Activated CD4-positive, alpha-beta T cell treated with anti-CD3 and anti-CD28 coated beads, Interleukin-2, amount 50 U/mL, for 1 hour (primary cell): ENCODE results near the gene FXR2.
A peak's percentile ranks its signal among the peaks of the same experiment; 100 is the strongest.

Experiments used
- DNase-seq: peaks from one replicate; pipeline ENCODE4 v3.0.0-alpha.2; 2020

The FXR2 gene

DNA sequence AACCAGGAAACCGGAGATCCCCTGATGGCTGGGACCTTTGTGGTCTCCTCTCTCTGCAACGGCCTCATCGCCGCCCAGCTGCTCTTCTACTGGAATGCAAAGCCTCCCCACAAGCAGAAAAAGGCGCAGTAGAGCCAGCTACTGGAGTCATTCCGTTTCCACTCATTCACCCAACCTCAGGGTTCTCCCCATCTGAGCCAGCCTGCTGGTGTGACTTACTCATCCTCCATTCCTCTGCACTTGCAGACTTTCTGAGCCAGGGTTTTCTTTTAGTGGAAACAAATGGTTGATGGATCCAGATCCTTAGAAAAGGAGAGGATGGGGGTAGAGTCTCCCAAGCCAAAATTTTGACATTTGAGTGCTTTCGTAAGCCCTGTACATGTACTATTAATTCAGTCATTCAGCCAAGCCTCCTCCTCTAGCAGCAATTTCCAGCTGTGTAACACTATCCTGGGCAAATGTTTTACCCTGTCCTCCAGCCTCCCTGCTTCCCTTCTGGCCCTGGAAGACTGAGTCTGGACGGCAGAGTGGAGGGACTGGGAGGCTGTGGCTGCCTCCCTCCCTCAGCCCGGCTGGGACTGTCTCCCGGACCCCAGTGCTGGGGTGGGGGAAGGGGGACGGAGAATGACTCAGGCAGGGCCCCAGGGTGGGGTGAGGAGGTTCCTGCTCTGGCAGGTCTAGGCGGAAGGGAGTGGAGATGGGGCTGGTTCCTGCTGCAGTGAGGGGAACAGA, 27.1 kb downstream of the FXR2 start:
- no peak for DNase-seq

DNA sequence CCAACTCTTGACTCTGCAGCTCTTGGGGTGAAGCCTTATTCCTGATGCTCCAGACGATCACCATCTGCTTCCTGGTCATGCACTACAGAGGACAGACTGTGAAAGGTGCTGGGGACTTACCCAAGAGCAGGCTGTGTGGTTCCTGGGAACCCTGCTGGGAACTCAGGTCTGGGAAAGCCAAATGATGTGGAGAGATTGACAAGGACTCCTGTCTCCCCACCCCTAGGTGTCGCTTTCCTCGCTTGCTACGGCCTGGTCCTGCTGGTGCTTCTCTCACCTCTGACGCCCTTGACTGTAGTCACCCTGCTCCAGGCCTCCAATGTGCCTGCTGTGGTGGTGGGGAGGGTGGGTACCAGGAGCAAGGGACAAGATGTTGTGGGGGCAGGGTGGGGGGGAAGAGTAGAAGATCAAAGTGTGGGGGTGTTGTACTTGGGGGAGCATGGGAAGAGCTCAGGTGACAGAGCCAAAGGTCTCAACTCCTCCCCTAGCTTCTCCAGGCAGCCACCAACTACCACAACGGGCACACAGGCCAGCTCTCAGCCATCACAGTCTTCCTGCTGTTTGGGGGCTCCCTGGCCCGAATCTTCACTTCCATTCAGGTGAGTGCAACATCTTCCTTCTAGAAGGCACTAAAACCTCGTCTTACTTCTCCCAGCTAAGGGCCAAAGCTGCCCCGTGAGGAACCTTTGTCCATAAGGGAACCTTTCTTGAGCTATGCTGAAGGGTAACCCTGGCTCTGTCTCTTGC, 27.9 kb downstream of the FXR2 start:
- no peak for DNase-seq

GRCh38 chr17:7583253-7584109, 31.2 kb downstream of the FXR2 start, which contains the start of gene MPDU1:
TSS of gene MPDU1 (plus strand) at chr17:7583852. CDS start at chr17:7583863, 11 bp downstream.
- DNase-seq, result peak; percentile 92

- DNase-seq, result no peak
Measured at GRCh38 chr17:7582396-7583252, 32.1 kb downstream of the FXR2 start.

GRCh38 chr17:7580604-7581575, 33.8 kb downstream of the FXR2 start:
- no peak for DNase-seq

- DNase-seq, result no peak
Measured at GRCh38 chr17:7579834-7580603, 34.7 kb downstream of the FXR2 start.

DNA sequence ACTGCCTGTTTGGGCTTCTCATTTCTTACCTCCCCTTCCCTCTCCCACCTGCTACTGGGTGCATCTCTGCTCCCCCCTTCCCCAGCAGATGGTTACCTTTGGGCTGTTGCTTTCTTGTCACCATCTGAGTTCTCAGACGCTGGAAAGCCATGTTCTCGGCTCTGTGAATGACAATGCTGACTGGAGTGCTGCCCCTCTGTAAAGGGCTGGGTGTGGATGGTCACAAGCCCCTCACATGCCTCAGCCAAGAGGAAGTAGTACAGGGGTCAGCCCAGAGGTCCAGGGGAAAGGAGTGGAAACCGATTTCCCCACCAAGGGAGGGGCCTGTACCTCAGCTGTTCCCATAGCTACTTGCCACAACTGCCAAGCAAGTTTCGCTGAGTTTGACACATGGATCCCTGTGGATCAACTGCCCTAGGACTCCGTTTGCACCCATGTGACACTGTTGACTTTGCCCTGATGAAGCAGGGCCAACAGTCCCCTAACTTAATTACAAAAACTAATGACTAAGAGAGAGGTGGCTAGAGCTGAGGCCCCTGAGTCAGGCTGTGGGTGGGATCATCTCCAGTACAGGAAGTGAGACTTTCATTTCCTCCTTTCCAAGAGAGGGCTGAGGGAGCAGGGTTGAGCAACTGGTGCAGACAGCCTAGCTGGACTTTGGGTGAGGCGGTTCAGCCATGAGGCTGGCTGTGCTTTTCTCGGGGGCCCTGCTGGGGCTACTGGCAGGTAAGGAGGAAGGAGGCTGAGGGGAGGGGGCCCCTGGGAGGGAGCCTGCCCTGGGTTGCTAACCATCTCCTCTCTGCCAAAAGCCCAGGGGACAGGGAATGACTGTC, 35.5 kb downstream of the FXR2 start, which contains the start of gene CD68:
Gene CD68 (plus strand): TSS at position 638 of the 833 bp plus-strand sequence. CDS start 40 bp downstream, at position 678.
- peak; percentile 26 for DNase-seq

DNA sequence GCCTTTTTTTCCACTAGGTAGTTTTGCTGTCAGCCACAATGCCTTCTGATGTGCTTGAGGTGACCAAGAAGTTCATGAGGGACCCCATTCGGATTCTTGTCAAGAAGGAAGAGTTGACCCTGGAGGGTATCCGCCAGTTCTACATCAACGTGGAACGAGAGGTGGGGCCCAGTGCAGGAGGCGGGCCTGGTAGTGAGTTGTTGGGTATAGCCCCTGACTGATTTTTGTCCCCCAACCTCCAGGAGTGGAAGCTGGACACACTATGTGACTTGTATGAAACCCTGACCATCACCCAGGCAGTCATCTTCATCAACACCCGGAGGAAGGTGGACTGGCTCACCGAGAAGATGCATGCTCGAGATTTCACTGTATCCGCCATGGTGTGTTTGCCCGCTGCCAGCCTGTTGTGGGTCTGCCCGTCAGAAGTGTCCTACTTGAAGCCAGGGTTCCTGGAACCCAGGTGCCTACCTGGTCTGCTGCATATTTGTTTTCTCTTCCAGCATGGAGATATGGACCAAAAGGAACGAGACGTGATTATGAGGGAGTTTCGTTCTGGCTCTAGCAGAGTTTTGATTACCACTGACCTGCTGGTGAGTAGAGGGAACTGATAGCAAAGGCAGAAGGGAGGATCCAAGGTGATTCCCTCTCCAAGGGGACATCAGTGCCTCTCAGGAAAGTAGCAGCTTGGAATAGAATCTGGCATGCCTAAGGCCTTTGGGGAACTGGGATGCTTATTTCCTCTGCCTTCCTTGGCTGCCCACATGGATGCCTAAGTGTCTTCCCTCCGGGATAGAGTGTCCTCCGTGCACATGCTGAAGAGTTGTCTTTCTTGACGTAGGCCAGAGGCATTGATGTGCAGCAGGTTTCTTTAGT, 37.1 kb downstream of the FXR2 start:
- no peak for DNase-seq

DNA sequence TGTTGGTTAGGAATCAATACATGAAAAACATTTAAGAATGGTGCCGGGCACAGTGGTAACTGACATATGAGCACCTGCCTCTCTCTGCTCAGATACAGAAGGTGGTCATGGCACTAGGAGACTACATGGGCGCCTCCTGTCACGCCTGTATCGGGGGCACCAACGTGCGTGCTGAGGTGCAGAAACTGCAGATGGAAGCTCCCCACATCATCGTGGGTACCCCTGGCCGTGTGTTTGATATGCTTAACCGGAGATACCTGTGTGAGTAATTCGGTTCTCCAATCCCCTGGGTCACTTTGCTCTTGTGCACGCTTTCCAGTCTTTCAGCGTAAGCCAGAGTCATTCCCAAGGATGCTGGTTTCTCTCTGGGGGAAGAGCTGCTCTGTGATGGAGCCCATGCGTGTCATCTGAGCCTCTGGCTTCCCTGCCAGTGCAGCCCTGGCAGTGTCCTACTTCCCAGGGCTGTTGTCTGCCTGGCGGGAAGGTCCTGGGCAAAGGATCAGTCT, 38.2 kb downstream of the FXR2 start:
- no peak for DNase-seq

DNA sequence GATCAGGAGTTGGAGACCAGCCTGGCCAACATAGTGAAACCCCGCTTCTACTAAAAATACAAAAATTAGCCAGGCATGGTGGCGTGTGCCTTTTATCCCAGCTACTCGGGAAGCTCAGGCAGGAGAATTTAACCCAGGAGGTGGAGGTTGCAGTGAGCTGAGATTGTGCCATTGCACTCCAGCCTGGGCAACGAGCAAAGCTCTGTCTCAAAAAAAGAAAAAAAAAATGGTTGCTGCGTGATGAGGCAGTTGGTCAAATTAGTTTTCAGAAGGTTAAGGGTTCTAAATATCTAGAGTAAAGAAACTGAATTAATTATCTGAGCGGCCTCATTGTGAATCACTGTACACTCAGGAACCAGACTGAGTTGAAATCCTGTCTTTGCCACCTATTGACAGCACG, 38.7 kb downstream of the FXR2 start:
- DNase-seq, result no peak

- DNase-seq, result no peak
Measured at GRCh38 chr17:7575481-7575883, 39.2 kb downstream of the FXR2 start.

DNA sequence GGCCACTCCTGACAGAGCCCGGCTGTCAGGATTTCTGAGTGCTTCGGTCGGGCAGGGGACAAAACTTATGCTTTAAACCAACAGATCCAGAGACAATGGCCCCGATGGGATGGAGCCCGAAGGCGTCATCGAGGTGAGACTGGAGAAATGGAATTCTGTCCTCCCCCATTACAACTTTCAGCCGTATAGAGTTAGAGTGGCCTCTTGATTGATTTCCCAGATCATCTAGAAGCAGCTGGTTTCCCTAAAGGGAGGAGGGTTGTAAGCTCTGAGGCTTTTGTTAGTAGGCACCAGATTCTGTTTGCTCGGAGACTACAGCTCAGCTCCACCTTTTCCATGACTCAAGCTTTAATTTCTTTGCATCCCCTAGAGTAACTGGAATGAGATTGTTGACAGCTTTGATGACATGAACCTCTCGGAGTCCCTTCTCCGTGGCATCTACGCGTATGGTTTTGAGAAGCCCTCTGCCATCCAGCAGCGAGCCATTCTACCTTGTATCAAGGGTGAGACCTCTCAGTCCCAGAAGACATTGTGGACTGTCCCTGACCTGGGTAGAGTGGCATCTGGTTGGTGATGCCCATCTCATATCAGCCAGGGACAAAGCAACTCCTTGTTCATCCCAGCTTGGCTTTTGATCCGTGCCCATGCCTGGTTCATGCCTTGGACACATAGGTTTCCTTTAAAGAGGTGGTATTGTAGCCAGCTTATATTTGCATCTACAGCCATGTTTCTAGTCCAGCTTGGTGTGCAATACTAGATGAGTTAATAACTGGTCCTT, 40.3 kb downstream of the FXR2 start:
- no peak for DNase-seq

GRCh38 chr17:7573324-7574080, 41.2 kb downstream of the FXR2 start:
- peak; percentile 90 for DNase-seq

- DNase-seq, result peak; percentile 100
Measured at GRCh38 chr17:7572588-7573323, 41.9 kb downstream of the FXR2 start.

- DNase-seq, result no peak
Measured at GRCh38 chr17:7572338-7572587, 42.4 kb downstream of the FXR2 start.

GRCh38 chr17:7570351-7570750, 44.3 kb downstream of the FXR2 start:
- DNase-seq, result no peak
